Measurements from ENCODE around the gene DEFB129.

The DEFB129 gene

DNA sequence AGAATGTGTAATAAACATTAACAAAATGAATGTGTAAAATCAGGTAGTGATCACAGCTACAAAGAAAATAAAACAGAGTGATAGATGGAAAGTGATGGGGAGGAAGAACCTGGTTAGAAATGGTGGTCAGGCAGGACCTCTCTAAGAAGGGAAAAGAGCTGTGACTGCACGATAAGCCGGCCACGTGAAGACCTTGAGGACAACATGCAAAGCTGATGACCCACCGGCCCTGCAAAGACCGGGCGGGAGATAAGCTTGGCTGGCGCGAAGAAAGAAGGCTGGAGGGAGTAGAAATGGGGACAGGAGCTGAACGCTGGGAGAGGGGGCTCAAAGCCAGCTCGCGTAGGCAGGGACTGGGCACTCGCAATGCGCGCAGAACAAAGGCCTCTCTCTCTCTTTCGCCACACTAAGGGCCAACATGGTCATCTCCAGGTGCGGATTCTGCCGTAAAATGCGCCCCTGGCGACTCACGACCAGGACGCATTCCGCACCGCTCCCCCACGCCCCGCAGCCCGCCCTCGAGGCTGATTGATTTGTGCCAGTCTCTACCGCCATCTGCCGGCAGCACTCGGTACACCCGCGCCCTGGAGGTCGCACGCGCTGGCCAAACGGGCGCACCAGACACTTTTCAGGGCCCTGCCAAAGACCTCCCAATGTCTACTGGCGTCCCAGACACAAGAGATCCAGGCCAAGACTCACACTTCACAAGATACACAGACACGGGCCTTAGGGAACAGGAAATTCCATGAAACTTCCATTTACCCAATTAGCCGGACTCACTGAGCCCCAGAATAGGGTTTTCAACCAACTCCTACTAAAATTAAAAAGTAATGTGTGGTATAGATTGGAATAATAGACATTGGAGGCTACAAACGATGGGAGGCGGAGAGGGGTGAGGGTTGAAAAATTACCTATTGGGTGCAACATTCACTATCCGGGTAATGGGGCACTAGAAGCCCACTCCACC is 39.8 kb downstream of the DEFB129 start:
- no peaks in the 10 kb centered on the region for H3K9me3 ChIP-seq
- H3K27me3 ChIP-seq: peaks cover 8% of the 10 kb centered on the region
- peaks cover 7 to 10% of the 10 kb centered on the region in 2 experiments for H3K4me1 ChIP-seq (ENCODE audit: control insufficient read depth in 1 of 2, insufficient read depth in 1 of 2, low read depth in 1 of 2, low read length in 1 of 2)
- H3K36me3 ChIP-seq: no peaks in the 10 kb centered on the region
- no peak overlapping the region for H3K27ac ChIP-seq
- peak overlapping the region; percentile 31 to 46 for H3K4me3 ChIP-seq (ENCODE audit: low read depth in 1 of 2, low read length in 1 of 2)
- TF ChIP-seq, protein P1, sequence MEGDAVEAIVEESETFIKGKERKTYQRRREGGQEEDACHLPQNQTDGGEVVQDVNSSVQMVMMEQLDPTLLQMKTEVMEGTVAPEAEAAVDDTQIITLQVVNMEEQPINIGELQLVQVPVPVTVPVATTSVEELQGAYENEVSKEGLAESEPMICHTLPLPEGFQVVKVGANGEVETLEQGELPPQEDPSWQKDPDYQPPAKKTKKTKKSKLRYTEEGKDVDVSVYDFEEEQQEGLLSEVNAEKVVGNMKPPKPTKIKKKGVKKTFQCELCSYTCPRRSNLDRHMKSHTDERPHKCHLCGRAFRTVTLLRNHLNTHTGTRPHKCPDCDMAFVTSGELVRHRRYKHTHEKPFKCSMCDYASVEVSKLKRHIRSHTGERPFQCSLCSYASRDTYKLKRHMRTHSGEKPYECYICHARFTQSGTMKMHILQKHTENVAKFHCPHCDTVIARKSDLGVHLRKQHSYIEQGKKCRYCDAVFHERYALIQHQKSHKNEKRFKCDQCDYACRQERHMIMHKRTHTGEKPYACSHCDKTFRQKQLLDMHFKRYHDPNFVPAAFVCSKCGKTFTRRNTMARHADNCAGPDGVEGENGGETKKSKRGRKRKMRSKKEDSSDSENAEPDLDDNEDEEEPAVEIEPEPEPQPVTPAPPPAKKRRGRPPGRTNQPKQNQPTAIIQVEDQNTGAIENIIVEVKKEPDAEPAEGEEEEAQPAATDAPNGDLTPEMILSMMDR (IDR thresholded peaks at IDR 0.05): peak; percentile 95

- H3K27ac ChIP-seq: no peak overlapping the region
- H3K4me1 ChIP-seq (ENCODE audit: control insufficient read depth in 1 of 2, insufficient read depth in 1 of 2, low read depth in 1 of 2, low read length in 1 of 2): peaks cover 7 to 10% of the 10 kb centered on the region in 2 experiments
- TF ChIP-seq, protein P1 (IDR thresholded peaks at IDR 0.05): no peak
- H3K4me3 ChIP-seq (ENCODE audit: low read depth in 1 of 2, low read length in 1 of 2): no peak overlapping the region
- H3K27me3 ChIP-seq: peaks cover 8% of the 10 kb centered on the region
- no peaks in the 10 kb centered on the region for H3K36me3 ChIP-seq
- H3K9me3 ChIP-seq: no peaks in the 10 kb centered on the region
These were observed 43.5 kb downstream of the DEFB129 start for GRCh38 chr20:270517-270916.

GRCh38 chr20:271069-271468 is 44.0 kb downstream of the DEFB129 start:
- no peaks in the 10 kb centered on the region for H3K36me3 ChIP-seq
- no peak overlapping the region for H3K4me3 ChIP-seq (ENCODE audit: low read depth in 1 of 2, low read length in 1 of 2)
- TF ChIP-seq, protein P1 (IDR thresholded peaks at IDR 0.05): no peak
- H3K27ac ChIP-seq: no peak overlapping the region
- H3K9me3 ChIP-seq: no peaks in the 10 kb centered on the region
- H3K4me1 ChIP-seq (ENCODE audit: control insufficient read depth in 1 of 2, insufficient read depth in 1 of 2, low read depth in 1 of 2, low read length in 1 of 2): peaks cover 7 to 10% of the 10 kb centered on the region in 2 experiments
- H3K27me3 ChIP-seq: peaks cover 7% of the 10 kb centered on the region

DNA sequence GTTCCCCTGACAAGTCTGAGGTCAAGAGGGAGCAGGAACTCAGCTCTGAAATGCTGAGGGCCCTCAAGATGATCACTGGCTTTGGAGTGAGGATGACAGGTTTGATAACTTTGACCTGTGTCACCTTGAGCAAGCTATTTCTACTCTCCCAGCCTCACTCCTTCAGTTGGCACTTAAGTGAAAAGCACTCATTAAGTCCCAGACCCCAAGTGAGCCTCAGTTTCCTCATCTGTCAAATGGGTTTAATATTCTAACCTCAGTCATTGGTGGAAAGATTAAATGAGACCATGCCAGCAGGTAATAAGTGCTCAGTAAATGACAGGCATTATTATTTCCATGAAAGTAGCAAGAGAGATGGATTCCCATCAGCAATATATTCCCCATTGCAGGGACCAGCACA is 44.5 kb downstream of the DEFB129 start:
- H3K4me1 ChIP-seq (ENCODE audit: control insufficient read depth in 1 of 2, insufficient read depth in 1 of 2, low read depth in 1 of 2, low read length in 1 of 2): peaks cover 7 to 8% of the 10 kb centered on the region in 2 experiments
- TF ChIP-seq, protein P1 (IDR thresholded peaks at IDR 0.05): no peak
- peaks cover 2% of the 10 kb centered on the region for H3K27me3 ChIP-seq
- H3K9me3 ChIP-seq: no peaks in the 10 kb centered on the region
- H3K4me3 ChIP-seq (ENCODE audit: low read depth in 1 of 2, low read length in 1 of 2): no peak overlapping the region
- no peak overlapping the region for H3K27ac ChIP-seq
- H3K36me3 ChIP-seq: peaks cover under 1% of the 10 kb centered on the region

GRCh38 chr20:272718-273117 is 45.7 kb downstream of the DEFB129 start:
- TF ChIP-seq, protein P1 (IDR thresholded peaks at IDR 0.05): no peak
- peaks cover 6% of the 10 kb centered on the region for H3K36me3 ChIP-seq

More at GRCh38 chr20:272718-273117, 45.7 kb downstream of the DEFB129 start:
- H3K27ac ChIP-seq: no peak overlapping the region
- H3K27me3 ChIP-seq: no peaks in the 10 kb centered on the region
- H3K4me3 ChIP-seq (ENCODE audit: low read depth in 1 of 2, low read length in 1 of 2): no peak overlapping the region
- no peaks in the 10 kb centered on the region for H3K9me3 ChIP-seq
- H3K4me1 ChIP-seq (ENCODE audit: control insufficient read depth in 1 of 2, insufficient read depth in 1 of 2, low read depth in 1 of 2, low read length in 1 of 2): no peaks in the 10 kb centered on the region
